HG03575 (cell line): ENCODE data around the gene PEPD.

Experiments used
- ATAC-seq: cut with Tn5 transposase; IDR thresholded peaks from one replicate; pipeline ENCODE4 v1.9.1; 2021; ENCODE audit not compliant: unreplicated experiment, insufficient number of reproducible peaks, low FRiP score; ENCODE audit errors: extremely low read depth

The PEPD gene

DNA sequence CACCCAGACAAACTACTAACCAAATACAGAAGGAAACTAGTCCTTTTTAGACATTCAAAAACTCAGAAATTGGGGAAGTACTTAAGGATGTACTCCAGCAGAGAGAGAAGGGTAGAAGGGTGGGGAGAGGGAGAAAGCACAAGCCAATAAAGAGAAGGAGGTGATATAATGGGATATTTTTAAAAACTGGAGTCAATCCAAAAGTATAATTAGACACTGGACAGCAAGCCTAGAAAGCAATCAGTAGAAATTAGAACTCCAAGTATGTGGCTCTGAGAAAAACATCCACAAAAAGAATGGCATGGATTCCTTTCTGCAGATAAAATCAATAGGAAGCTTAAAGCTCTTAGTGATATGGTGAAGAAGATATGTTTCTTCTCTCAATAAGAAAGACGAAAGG, 55.8 kb downstream of the PEPD start:
- no peak for ATAC-seq

DNA sequence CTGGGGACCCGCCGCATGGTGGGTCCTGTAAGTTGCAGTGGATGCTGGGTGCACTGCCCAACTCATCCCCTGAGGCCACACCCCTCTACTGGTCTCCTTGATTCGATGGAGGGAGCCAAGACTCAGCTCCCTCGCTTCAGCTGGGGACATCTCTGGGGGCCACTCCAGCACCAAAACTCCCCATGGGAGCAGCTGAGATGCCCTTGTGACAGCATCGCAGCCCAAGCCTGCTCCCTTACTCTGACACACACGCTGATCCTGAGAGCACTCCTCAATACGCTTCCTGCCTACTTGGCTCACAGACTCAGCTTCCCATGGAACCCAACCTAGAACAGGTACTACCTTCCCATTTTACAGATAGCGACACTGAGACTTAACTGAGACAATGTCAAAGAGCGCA, 56.2 kb downstream of the PEPD start:
- ATAC-seq: no peak

DNA sequence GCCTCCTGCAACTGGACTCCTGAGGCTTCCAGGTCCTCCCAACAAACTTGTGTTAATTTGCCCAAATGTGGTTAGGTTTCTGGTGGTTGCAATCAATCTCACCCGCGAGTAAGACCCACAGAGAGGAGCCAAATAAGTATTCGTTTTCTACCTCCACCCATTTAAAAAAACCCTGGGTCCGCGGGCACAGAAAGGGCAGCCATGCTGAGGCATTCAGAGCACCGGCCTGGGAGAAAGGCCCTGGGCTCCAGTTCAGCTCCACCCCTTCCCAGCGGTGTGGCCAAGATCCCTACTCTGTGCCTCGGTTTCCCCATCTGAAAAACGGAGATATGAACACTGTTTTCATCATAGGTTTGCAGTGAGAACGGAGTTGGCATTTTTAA, 56.9 kb downstream of the PEPD start:
- ATAC-seq: no peak

DNA sequence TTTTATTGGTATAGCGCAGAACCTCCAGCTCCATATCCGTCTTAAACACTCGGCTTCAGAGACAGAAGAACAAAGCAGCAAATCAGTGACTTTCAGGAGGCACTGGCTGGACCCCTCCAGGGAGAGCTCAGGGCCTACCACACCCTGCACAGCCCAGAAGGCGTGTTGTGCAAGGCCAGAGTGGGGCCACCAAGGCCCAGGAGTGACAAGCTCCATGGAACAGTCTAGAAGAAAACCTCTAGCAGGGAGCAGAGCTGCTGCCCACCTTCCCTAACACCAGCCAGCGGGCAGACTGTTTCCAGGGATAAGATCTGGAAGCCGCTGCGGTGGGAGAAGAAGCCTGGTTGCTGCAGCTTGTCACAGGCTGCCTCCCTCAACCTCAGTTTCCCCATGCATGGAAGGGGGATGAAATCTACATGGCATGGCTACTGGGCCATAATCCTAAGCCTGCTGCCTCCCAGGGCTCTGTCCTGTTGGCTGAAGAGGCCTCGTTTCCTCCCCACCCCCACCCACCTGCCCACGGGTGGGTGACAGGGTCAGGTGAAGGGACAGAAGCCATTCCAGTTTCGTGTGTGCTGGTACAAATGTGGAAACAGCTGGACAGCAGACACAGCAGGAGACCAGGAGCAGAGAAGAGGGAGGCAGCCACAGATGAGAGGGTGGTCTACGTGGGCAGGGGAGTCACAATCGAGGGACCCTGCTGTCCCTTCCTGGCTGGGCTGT, 57.4 kb downstream of the PEPD start:
- no peak for ATAC-seq

DNA sequence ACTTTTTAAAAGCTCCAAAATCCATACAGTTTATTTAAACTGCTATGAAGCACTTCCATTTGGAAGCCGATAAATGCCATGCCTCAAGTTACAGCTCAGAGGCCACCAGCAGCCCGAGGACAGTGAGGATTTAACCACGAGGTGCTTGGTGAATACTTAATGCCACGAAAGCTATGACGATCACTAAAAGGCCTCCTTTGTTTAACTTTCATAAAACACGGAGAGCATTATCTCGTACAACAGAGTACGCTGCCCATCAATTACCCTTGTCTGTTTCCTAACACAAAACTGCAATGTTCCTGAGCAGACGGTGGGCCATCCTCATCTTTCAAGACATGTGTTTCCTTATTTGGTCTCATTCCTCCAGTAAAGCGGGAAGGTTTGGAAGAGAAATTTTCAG, 58.4 kb downstream of the PEPD start:
- no peak for ATAC-seq

DNA sequence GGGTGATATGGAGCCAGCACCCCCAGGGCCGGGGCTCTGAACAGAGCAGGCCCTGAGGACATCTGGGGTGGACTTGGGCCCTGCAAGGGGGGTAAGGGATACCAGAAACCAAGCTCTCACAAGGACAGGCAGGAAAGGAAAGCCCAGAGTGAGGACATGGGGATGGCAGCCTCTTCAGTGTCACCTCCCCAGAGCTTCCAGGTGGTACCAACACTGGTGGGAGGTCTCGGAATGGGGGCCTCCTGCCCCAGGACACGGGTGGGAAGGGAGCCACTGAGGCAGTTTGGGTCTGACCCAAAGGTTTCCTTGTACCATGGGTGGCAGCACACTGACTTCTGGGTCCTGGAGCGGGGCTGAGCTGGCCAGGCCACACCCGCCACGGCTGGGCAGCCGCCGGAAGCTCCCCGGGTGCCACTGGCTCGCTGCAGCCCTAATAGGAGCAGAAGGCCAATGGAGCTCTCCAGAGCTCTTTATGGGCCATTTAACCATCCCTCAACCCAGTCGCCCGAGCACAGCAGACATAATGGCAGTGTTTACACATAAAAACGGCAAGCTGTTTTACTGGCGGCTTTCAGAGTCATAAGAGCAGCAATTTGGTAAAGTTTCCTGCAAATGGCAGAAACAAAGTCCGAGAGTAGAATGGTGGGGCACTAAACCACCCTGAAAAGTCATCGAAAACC, 59.3 kb downstream of the PEPD start:
- ATAC-seq: no peak

DNA sequence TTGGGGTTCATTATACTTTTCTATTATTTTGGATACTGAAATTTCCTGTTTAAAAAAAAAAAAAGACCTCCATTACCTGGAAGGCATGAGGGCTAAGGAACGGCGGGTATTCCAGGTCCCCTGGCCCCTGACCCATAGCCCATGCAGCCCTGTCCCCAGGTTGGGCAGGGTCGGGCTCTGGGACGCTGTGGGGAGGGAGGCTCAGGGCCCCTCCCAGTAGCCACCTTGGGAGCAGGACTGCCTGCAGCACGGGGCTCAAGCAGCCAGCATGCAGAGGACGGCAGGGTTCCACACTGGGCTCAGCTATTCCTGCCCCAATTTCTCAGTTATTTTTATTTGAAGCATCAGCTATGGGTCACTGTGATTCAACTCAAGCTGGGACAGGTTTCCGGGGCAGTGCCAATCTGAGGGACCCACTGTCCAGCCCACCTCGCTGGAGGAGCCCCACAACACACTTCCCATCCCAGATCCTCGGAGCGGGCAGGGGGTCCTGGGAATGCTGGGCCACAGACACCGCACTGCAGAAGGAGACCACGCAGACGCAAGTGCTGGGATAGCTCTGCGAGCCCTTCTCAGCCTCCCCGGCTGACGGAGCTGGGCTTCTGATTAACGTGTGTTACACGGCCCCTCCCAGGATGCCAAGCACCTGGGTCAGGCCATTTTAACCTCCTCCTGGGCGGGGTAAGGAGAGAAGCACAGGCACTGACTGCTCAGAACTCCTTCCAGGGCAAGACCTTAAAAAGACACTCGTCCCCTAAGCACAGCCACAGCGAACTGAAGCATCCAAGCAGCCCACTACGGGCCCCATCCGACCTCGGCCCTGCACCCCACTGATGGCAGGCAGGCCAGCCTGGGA, 60.1 kb downstream of the PEPD start:
- ATAC-seq: no peak

DNA sequence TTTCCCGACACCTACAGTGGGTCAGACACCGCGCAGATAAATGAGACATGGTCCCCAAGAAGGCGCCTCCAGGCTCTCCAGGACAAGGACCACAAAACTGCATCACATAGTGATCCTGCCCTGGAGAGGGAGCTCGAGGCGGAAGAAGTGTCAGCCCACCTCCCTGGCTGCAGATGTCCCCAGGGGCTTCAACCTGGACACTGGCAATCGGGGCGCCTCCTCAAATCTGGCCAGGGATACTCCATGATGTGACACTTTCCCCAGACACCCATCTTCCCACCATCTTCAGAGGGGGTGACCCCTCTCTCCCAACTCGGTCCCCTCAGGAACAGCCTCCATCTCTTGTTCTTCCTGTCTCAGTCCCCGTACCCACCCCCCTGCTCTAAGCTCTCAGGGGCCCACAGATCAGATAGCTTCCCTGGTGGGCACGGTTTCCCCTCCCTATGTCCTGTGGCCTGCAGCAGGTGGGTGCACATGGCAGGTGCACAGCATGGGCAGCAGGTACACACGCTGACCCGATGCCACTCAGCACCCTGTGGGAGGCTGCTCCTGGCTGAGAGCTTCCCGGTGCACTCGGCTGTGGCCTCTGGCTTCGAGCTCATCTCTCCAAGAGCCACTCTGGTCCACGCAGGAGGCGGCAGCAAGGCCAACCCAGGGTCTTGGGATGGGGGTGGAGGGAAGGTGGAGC, 61.2 kb downstream of the PEPD start:
- ATAC-seq: no peak

DNA sequence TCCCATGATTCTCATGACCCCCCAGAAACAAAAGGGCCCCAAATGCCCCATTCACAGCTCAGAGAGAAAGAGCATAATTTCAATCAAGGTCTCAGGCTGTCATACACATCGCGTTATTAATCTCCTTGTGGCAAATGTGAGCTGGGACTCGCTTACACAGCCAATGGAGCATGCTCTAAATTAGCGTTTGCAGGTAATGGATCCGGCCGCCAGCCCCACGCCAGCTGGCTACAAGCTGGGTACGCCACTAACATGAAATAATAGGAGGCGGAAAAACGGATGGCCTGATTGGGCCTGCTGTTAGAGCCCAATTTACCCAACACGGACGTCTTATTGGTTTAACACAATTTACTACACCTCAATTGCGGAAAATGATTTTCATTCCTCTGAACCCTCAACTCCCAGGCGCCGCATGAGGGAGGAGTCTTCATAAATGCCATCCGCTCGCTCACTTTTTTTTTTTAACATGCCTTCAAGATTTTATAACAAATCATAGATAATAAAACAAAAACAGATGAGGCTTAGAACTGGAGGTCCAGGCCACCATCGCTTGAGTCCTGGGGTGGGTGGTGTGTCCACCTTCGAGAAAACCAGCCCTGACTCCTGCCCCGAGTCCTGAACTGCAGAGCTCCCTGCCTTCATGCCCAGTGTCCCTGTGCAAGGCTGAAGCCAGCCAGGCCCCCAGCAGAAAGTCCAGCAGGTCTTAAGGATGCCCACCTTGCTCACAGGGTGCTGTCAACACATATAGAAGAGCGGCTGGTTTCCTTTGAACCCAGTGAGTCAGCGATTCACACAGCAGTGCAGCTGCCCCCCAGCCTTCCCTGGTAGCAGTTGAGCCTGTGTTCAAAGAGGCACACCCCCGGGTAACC, 62.1 kb downstream of the PEPD start:
- ATAC-seq: no peak

DNA sequence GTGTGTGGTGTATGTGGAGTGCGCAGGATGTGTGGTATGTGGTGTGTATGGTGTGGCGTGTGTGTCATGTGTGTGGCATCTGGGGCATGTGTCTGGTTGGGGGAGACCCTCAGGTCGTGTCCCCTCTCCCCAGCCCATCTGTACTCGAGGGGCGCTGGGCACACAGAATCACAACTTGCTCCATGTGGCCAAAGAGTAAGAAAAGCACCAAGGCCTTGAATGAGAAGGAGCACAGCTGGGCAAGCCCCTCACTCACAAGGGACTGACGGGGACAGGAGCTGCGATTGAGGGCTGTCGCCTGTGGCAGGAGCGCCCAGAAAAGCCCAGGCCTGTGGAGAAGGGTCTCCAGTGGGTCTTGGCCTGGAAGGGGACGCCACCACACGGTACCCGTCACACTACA, 62.8 kb downstream of the PEPD start:
- no peak for ATAC-seq

DNA sequence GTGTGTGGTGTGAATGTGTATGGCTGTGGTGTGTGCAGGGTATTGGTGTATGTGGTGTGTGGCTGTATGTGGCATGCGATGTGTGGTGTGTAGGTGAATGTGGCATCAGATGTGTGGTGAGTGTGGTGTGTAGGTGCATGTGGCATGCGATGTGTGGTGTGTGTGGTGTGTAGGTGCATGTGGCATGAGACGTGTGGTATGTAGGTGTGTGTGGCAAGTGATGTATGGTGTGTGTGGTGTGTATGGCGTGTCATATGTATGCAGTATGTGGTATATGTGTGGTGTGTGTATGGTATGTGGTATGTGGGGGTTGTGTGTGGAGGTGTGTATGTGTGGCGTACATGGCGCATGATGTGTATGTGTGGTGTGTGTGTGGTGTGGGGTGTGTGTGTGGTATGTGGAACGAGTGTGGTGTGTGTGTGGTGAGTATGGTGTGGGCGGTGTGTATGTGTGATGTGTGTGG, 63.4 kb downstream of the PEPD start:
- no peak for ATAC-seq

DNA sequence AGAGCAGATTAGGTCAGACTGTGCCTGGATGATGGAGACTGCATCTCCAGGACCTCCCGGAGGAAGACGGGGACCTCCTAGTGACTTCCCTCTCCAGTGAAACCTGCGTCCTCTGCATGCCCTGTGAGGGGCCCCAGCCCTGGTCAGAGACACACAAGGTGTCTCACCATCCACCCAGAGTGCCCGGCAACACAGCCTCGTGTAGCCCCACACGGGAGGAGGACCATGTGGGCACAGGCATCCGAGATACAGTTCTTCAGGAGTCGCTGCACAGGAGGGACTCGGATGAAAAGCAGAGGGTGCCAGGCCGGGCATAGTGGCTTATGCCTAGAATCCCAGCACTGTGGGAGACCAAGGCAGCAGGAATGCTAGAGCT, 64.8 kb downstream of the PEPD start:
- ATAC-seq: no peak

DNA sequence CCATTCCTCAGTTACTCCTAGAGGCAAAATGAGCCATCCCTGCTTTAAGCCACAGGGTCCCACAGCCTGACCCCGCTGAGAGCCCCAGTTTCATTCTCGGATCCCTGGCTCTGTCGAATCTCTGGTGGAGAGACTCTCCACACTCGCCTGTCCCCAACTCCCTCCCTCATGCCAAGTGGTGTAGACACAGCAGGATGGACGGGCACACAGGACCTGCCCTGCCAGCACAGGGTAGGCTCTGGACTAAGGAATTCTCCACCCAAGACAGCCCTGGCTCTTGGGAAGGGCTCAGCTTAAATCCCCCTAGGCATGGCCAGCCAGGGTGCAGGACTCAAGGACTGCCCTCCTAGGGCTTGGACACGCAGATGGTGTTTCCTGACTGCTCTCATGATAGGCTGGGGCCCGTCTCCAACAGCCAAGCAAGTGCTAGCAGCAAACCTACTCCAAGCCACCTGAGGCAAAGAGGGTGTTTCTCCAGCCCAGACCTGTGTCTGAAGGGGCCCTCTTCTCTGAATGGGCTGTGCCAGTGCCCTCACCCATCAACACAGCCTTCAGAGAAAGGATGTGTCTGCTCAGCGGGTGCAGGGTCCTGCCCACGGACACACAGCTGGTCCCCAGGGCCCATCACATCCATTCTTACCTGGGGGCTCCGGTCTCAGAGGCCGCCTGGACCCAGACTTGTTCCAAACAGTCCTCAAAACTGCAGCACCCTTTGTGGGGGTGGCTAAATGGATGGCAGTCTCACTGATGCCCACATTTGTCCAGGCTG, 65.3 kb downstream of the PEPD start:
- ATAC-seq: no peak

DNA sequence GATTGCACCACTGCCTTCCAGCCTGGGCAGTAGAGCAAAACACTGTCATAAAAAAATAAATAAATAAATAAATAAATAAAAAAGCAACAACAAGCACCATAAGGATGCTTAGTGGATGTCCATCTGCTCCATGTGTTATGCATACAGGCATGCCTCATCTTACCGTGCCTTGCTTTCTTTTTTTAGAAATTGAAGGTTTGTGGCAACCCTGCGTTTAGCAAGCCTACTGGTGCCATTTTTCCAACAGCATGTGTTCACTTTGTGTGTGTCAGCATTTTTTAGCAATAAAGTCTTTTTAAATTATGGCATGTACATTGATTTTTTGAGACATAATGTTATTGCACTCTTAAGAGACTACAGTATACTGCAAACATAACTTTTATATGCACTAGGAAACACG, 68.3 kb downstream of the PEPD start:
- no peak for ATAC-seq

DNA sequence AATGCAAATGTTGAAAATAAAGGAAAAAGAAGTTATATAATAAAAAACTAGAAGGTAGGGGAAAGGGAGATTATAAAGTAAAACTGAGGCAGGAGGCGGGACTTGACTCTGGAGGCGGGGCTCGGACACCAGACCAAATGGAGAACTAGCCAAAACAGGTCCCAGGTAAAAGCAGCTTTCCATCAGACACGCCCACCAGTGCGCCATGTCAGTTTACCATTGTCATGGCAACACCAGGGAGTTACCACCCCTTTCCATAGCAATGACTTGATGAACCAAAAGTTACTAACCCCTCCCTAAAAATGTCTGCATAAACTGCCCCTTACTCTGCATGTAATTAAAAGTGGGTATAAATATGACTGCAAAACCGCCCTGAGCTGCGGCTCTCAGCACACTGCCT, 70.9 kb downstream of the PEPD start:
- ATAC-seq: no peak

DNA sequence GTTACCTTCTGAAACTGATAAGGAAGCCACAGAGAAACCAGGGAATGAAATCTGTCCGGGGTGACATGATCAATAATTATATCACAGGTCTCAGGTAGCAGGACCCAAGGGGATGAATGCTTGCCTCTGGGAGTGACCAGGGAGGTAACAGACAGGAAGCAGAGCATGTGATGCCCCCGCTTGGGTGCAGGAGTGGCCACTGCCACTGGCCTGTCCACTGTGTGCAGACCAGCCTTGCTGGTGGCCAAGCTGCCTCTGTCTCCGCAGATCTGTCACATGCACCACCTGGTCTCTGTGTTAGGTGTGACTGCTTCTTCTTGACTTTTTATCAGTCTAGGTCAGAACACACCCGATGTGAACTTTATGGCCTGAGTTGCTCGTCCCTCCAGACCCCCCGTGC, 71.8 kb downstream of the PEPD start:
- no peak for ATAC-seq

DNA sequence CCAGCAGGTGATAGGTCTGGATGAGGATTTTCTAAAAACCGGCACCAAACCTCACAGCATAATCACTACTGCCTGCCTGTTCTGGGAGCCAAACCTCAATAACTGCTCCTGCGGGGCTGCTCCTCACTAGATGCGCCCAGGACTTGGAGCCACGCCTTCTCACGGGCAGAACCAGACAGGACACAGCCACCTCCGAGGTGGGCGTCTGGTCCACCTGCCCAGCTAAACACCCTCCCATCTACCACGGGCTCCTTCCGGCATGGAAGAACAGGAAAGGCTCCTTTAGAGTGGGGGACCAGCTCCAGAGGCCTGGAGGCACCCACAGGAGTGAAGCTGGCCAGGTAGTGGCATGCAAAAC, 73.5 kb downstream of the PEPD start:
- no peak for ATAC-seq
